K562 (cell line): ENCODE data around the gene JUNB. TPM values are rescaled to one million over a fixed set of nuclear protein-coding genes. Genes with fewer than 3 reads are reported as not detected.
A peak's percentile ranks its signal among the peaks of the same experiment; 100 is the strongest.

Experiments
- AFF1 ChIP-seq, 2 experiments: fragments of 450-650 bp; IDR thresholded peaks; 2 replicates each; pipeline ENCODE4 v1.6.1; 2018; ENCODE audit warnings: mild to moderate bottlenecking in 2 of 2, low read depth in 1 of 2; ENCODE audit not compliant: partially characterized antibody in 2 of 2
- BMI1 ChIP-seq: fragments of 150-350 bp; IDR thresholded peaks from 2 replicates; pipeline ENCODE4 v1.6.1; 2014; ENCODE audit warnings: low read length
- C11orf30 ChIP-seq: fragments of 450-650 bp; IDR thresholded peaks from 2 replicates; pipeline ENCODE4 v1.6.1; 2016; ENCODE audit warnings: low read depth, mild to moderate bottlenecking
- CREB3 ChIP-seq: fragments of 450-650 bp; conservative IDR thresholded peaks from 2 replicates; pipeline ENCODE4 v1.6.1; 2016; ENCODE audit warnings: missing genetic modification characterization, low read depth, mild to moderate bottlenecking, missing compliant biosample characterization, moderate library complexity
- DPF2 ChIP-seq: fragments of 450-650 bp; IDR thresholded peaks from 2 replicates; pipeline ENCODE4 v1.6.1; 2016
- ELF1 ChIP-seq: fragments of 200-800 bp; sonication (Bioruptor generic); IDR thresholded peaks from 2 replicates; pipeline ENCODE4 v1.6.1; 2016; ENCODE audit warnings: missing genetic modification characterization, missing compliant biosample characterization
- ELF2 ChIP-seq: fragments of 250-450 bp; sonication (Bioruptor Pico); IDR thresholded peaks from 2 replicates; pipeline ENCODE4 v1.5.0; 2021; ENCODE audit warnings: mild to moderate bottlenecking
- EP300 ChIP-seq: IDR thresholded peaks from 2 replicates; pipeline ENCODE4 v1.6.1; 2012; ENCODE audit warnings: low read length, improper control_type of control experiment
- MTA1 ChIP-seq: fragments of 450-650 bp; IDR thresholded peaks from 2 replicates; pipeline ENCODE4 v1.6.1; 2017; ENCODE audit warnings: borderline replicate concordance
- MXD1 ChIP-seq: fragments of 250-450 bp; sonication (Bioruptor Pico); IDR thresholded peaks from 2 replicates; pipeline ENCODE4 v1.8.0; 2021; ENCODE audit warnings: borderline replicate concordance, mild to moderate bottlenecking, moderate library complexity; ENCODE audit not compliant: poor library complexity, severe bottlenecking
- NCOA2 ChIP-seq, 2 experiments: fragments of 450-650 bp; IDR thresholded peaks; 2 replicates each; pipeline ENCODE4 v1.6.1; 2018; ENCODE audit warnings: mild to moderate bottlenecking in 2 of 2, moderate library complexity in 1 of 2; ENCODE audit not compliant: partially characterized antibody in 2 of 2
- NRF1 ChIP-seq, 2 experiments: fragments of 450-650 bp; IDR thresholded peaks in 1 of 2; conservative IDR thresholded peaks in 1 of 2; 2 replicates each; pipeline ENCODE4 v1.6.1; 2014; ENCODE audit warnings: mild to moderate bottlenecking in 2 of 2
- PHF21A ChIP-seq: fragments of 450-650 bp; IDR thresholded peaks from 2 replicates; pipeline ENCODE4 v1.6.1; 2017; ENCODE audit warnings: low read depth, borderline replicate concordance
- POLR2G ChIP-seq: fragments of 200-400 bp; formaldehyde crosslinking; IDR thresholded peaks from 2 replicates; pipeline ENCODE4 v1.6.1; 2017; ENCODE audit warnings: low read depth, mild to moderate bottlenecking, antibody characterized with exemption, low read length, moderate library complexity
- RB1 ChIP-seq: fragments of 450-650 bp; IDR thresholded peaks from 2 replicates; pipeline ENCODE4 v1.6.1; 2017; ENCODE audit warnings: low read depth, mild to moderate bottlenecking
- SMAD1 ChIP-seq: fragments of 150-350 bp; IDR thresholded peaks from 2 replicates; pipeline ENCODE4 v1.6.1; 2014; ENCODE audit warnings: low read length, low read depth; ENCODE audit not compliant: partially characterized antibody
- U2AF1 ChIP-seq: fragments of 200-400 bp; formaldehyde crosslinking; optimal IDR thresholded peaks from 2 replicates; pipeline ENCODE3; 2017; ENCODE audit warnings: mild to moderate bottlenecking, low read depth, low read length, moderate library complexity
- ZNF280B ChIP-seq: fragments of 250-450 bp; sonication (Bioruptor Pico); IDR thresholded peaks from 2 replicates; pipeline ENCODE4 v1.5.1; 2021; ENCODE audit warnings: mild to moderate bottlenecking
- ZNF518B ChIP-seq: fragments of 250-450 bp; sonication (Bioruptor Pico); IDR thresholded peaks from 2 replicates; pipeline ENCODE4 v1.5.0; 2021; ENCODE audit warnings: mild to moderate bottlenecking, moderate library complexity
- polyA plus RNA-seq, 8 experiments: library from polyadenylated mRNA; depleted of rRNA in 4 of 8; stranded (reverse) in 5 of 8; unstranded in 3 of 8; fragments of >200 nt; fragmentation: Nextera tagmentation in 2 of 8; fragmentation: Illumina TruSeq in 1 of 8; extraction: Ambion mirVana in 2 of 8; extraction: Trizol in 1 of 8; gene quantifications; 2 replicates each; pipeline versions ENCODE4 v1.2.1 to v1.2.3, GENCODE V29; 2011 to 2014; ENCODE audit warnings: inconsistent platforms in 1 of 8, missing spikeins in 1 of 8
- total RNA-seq, 7 experiments: library from RNA; depleted of rRNA in 6 of 7; stranded (reverse); fragments of >200 nt in 6 of 7; fragmentation: Illumina TruSeq in 2 of 7; extraction: Trizol in 2 of 7; gene quantifications; 2 replicates each; pipeline versions ENCODE4 v1.2.1 to v1.2.3, GENCODE V29; 2011 to 2021; ENCODE audit warnings: low replicate concordance in 1 of 7

JUNB gene
- total and polyA plus RNA-seq, 9 of the 15 experiments (the other 6 are each of a cell fraction or from before 2014, with no cell fraction given) = 0.23 to 88.1 (median 13.1) TPM

- TF ChIP-seq ZNF518B = no peak
- no peak for TF ChIP-seq ELF1 (tag)
- TF ChIP-seq AFF1 (IDR thresholded peaks at IDR 0.05; ENCODE audit: low read depth in 1 of 2, partially characterized antibody in 2 of 2) = no peak
- no peak for TF ChIP-seq MTA1
- TF ChIP-seq NCOA2 (IDR thresholded peaks at IDR 0.05; ENCODE audit: partially characterized antibody in 2 of 2) = no peak
- no peak for TF ChIP-seq CREB3 (tag)
- 0 out of 2 replicates have a peak, but pooled peaks have one; percentile 6 for TF ChIP-seq RB1
- peak; percentile 91 to 93 for TF ChIP-seq NRF1 (conservative IDR thresholded peaks at IDR 0.05 in 1 of 2, IDR thresholded peaks at IDR 0.05 in 1 of 2)
- no peak for TF ChIP-seq MXD1 (CRISPR knock-in tag)
- TF ChIP-seq BMI1 = peak; percentile 64; the same call in 1 of the 2 replicates
- TF ChIP-seq POLR2G = peak; percentile 54; the same call in 1 of the 2 replicates
- no peak for TF ChIP-seq PHF21A
- TF ChIP-seq ZNF280B (CRISPR knock-in tag) = no peak
- 0 out of 2 replicates have a peak, but pooled peaks have one; percentile 17 for TF ChIP-seq DPF2
- no peak for TF ChIP-seq C11orf30
- no peak for TF ChIP-seq EP300
- TF ChIP-seq ELF2 (CRISPR knock-in tag) = no peak
- TF ChIP-seq SMAD1 = no peak
- TF ChIP-seq U2AF1 = no peak
Observed at GRCh38 chr19:12841094-12841493, 49.8 kb downstream of the JUNB start (continued).
